WTC11 (cell line): ENCODE results near the gene GPR3. TPM values are rescaled to one million over a fixed set of nuclear protein-coding genes. Genes with fewer than 3 reads are reported as not detected.
A peak's percentile ranks its signal among the peaks of the same experiment; 100 is the strongest.

ENCODE experiments used
- ATAC-seq: fragments of 200-7000 bp; cut with Tn5 transposase; 2 replicates; pipeline ENCODE4 v1.10.0; 2021; ENCODE audit warnings: mild to moderate bottlenecking, moderate library complexity
- CTCF ChIA-PET: fragments of 300-600 bp; sonication (Branson Sonifier 250); formaldehyde crosslinking; loops from one replicate; lab custom pipeline; 2021; ENCODE audit warnings: antibody characterized with exemption; lab: Charles Lee
- POLR2A ChIA-PET: fragments of 350-600 bp; sonication (Branson Sonifier 250); formaldehyde crosslinking; loops from one replicate; lab custom pipeline; 2021; ENCODE audit warnings: antibody characterized with exemption; lab: Charles Lee
- DNase-seq: peaks from one replicate; pipeline ENCODE4 v3.0.0; 2021; ENCODE audit warnings: low spot score
- H3K27ac Mint-ChIP-seq: 2 replicates; pipeline ENCODE4 v1.8.0; 2021; ENCODE audit warnings: mixed read lengths
- H3K27me3 Mint-ChIP-seq: 2 replicates; pipeline ENCODE4 v1.8.0; 2021; ENCODE audit warnings: low read depth, mild to moderate bottlenecking, moderate library complexity, mixed read lengths
- H3K36me3 Mint-ChIP-seq: 2 replicates; pipeline ENCODE4 v1.8.0; 2021; ENCODE audit warnings: mixed read lengths
- H3K4me1 Mint-ChIP-seq: 2 replicates; pipeline ENCODE4 v1.8.0; 2022; ENCODE audit warnings: mixed read lengths
- H3K4me3 Mint-ChIP-seq: 2 replicates; pipeline ENCODE4 v1.8.0; 2021; ENCODE audit warnings: mild to moderate bottlenecking, moderate library complexity, mixed read lengths
- H3K9me3 Mint-ChIP-seq: 2 replicates; pipeline ENCODE4 v1.8.0; 2021; ENCODE audit warnings: mixed read lengths
- AFF4 ChIP-seq: sonication (generic); formaldehyde crosslinking; IDR thresholded peaks from 2 replicates; pipeline ENCODE4 v1.8.1; 2023; ENCODE audit warnings: mild to moderate bottlenecking, missing genetic modification reagents, borderline replicate concordance
- ARID4B ChIP-seq: sonication (generic); formaldehyde crosslinking; IDR thresholded peaks from 2 replicates; pipeline ENCODE4 v1.8.0; 2023; ENCODE audit warnings: missing genetic modification reagents, mild to moderate bottlenecking, borderline replicate concordance
- CDX4 ChIP-seq: fragments of 250-450 bp; sonication (Bioruptor Pico); IDR thresholded peaks from 2 replicates; pipeline ENCODE4 v1.9.0; 2021; ENCODE audit warnings: moderate library complexity, mild to moderate bottlenecking, inconsistent platforms, borderline replicate concordance
- E2F1 ChIP-seq: sonication (generic); formaldehyde crosslinking; IDR thresholded peaks from 2 replicates; pipeline ENCODE4 v1.8.0; 2022; ENCODE audit warnings: mild to moderate bottlenecking, missing genetic modification reagents
- FOXJ3 ChIP-seq: sonication (generic); formaldehyde crosslinking; IDR thresholded peaks from 2 replicates; pipeline ENCODE4 v1.9.0; 2021; ENCODE audit warnings: missing genetic modification reagents, mild to moderate bottlenecking, borderline replicate concordance
- NFATC4 ChIP-seq: fragments of 250-450 bp; sonication (Bioruptor Pico); IDR thresholded peaks from 2 replicates; pipeline ENCODE4 v1.9.0; 2021; ENCODE audit warnings: mild to moderate bottlenecking
- NR3C1 ChIP-seq: sonication (generic); formaldehyde crosslinking; conservative IDR thresholded peaks from 2 replicates; pipeline ENCODE4 v1.8.1; 2023; ENCODE audit warnings: low read depth, mild to moderate bottlenecking, missing genetic modification reagents
- SMAD3 ChIP-seq: sonication (generic); formaldehyde crosslinking; IDR thresholded peaks from 2 replicates; pipeline ENCODE4 v1.8.0; 2022; ENCODE audit warnings: missing genetic modification reagents, mild to moderate bottlenecking, borderline replicate concordance
- SMAD4 ChIP-seq: sonication (generic); formaldehyde crosslinking; IDR thresholded peaks from 2 replicates; pipeline ENCODE4 v1.8.0; 2022; ENCODE audit warnings: mild to moderate bottlenecking, missing genetic modification reagents
- STAT6 ChIP-seq: sonication (generic); formaldehyde crosslinking; conservative IDR thresholded peaks from 2 replicates; pipeline ENCODE4 v1.8.1; 2023; ENCODE audit warnings: mild to moderate bottlenecking, low read depth, missing genetic modification reagents, moderate library complexity
- ZNF138 ChIP-seq: sonication (generic); formaldehyde crosslinking; conservative IDR thresholded peaks from 2 replicates; pipeline ENCODE4 v1.8.1; 2022; ENCODE audit warnings: mild to moderate bottlenecking, moderate library complexity, missing genetic modification reagents
- total RNA-seq: library from RNA; stranded (reverse); gene quantifications from 3 replicates; pipeline ENCODE4 v1.2.3, GENCODE V29; 2021
- TF ChIP-seq, protein P1 (sequence below): fragments of 250-450 bp; sonication (Bioruptor Pico); conservative IDR thresholded peaks from 2 replicates; pipeline ENCODE4 v1.9.0; 2021; ENCODE audit warnings: mild to moderate bottlenecking

Gene GPR3
- total RNA-seq, 1 experiment from 2014 or later, result 12.4 TPM

- no peak for TF ChIP-seq STAT6 (CRISPR knock-in tag)
Measured at GRCh38 chr1:27439150-27439549, 46.7 kb downstream of the GPR3 start (continued).

- ATAC-seq, result no peak
- no peak for TF ChIP-seq FOXJ3 (CRISPR knock-in tag)
- TF ChIP-seq E2F1, result no peak
- no peak for TF ChIP-seq NR3C1 (CRISPR knock-in tag)
- TF ChIP-seq ZNF138, result no peak
- TF ChIP-seq ARID4B (CRISPR knock-in tag), result no peak
- no peak for TF ChIP-seq SMAD3
- TF ChIP-seq NFATC4, result no peak
- TF ChIP-seq, protein P1, sequence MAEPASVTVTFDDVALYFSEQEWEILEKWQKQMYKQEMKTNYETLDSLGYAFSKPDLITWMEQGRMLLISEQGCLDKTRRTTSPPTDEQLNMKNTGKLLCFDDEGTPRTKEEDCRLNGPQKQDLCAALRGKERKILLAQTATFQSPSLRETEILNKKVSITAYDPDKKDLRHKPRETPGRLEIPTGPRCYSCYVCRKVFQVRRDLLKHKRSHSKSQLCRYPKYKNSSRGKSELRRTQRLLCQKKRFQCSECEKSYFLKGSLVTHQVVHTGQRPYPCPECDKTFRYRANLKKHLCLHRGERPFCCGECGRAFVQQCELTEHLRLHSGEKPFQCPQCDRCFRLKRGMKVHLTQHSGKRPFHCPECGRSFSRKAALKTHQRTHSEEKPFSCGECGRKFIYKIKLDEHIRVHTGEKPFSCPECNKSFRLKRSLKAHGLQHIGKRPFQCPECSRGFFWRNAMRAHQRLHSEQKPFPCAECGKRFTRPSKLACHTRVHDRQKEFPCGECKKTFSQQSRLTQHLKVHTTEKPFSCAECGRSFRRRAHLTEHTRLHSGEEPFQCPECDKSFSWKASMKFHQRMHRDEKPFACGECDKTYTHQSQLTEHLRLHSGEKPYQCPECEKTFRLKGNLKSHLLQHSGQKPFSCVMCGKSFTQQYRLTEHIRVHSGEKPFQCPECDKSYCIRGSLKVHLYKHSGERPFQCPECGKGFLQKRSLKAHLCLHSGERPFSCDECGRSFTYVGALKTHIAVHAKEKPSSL (CRISPR knock-in tag), result no peak
- no peak for TF ChIP-seq AFF4 (CRISPR knock-in tag)
- TF ChIP-seq SMAD4 (CRISPR knock-in tag), result no peak
- TF ChIP-seq CDX4 (CRISPR knock-in tag), result no peak
- Mint-ChIP-seq H3K27me3 (no peaks in the 10 kb centered on the region), H3K36me3 (peaks cover 2% of the 10 kb centered on the region; the same call in 1 of the 2 replicates), H3K4me3 (no peak overlapping the region), H3K9me3 (no peaks in the 10 kb centered on the region), H3K27ac (peak overlapping the region; percentile 6; the same call in 1 of the 2 replicates), H3K4me1 (peaks cover 38% of the 10 kb centered on the region)
- POLR2A ChIA-PET, result no interaction called here
- CTCF ChIA-PET, result interaction anchor here (0.6 to 1.1 kb wide), 2 partner anchors 83 to 112 kb away, joined by 3 to 5 read pairs; no protein-coding TSS in a partner anchor
- DNase-seq, result no peak
Measured at GRCh38 chr1:27444632-27445031, 52.2 kb downstream of the GPR3 start.
